ENCODE data around the gene BCR.
"Not testable (repeated sequence)": the region's sequence is repeated elsewhere in the genome, so short reads cannot be mapped to it uniquely, and the experiment has no call there.

Gene BCR

DNA sequence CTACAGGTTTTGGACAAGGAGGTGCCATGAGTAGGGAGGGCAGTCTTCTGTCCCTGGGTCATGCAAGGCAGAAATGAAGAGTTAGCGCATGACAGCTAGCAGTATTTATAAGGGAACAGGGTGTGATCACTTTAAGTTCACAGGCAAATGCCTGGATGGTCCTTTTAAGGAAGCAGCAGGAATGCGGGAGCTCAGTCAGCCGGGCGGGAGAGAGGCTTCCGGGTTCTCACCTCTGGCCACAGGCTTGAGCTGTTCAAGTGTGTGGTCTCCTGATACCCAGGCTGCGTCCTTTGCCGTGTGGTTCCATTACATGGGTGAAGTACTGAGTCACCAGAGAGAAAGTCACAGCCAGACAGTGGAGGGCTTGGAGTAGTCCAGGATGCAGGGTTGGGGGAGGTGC lies 105.4 kb downstream of the BCR start:
- FAIRE-seq (peak; percentile 65), DNase-seq (ENCODE audit: low spot score) (peak; percentile 83)

DNA sequence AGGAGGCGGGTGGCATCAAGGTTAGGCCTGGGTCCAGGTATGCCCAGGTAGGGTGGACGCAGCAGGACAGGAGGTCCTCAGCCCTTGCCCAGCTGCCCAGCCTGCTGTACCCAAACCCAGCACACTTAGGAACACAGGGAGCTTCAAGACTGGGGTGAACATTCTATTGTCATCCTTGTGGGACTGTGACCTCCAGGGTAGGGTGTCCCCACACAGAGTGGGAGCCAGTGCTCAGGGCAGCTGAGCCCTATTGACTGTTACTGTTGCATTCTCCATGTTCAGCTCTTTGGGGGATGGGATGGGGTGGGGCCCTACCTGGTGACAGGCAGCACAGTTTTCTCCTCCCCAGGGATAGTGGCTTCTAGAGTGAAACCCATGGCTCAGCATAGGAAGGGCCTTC lies 106.0 kb downstream of the BCR start:
- FAIRE-seq (no peak), DNase-seq (ENCODE audit: low spot score) (no peak)

DNA sequence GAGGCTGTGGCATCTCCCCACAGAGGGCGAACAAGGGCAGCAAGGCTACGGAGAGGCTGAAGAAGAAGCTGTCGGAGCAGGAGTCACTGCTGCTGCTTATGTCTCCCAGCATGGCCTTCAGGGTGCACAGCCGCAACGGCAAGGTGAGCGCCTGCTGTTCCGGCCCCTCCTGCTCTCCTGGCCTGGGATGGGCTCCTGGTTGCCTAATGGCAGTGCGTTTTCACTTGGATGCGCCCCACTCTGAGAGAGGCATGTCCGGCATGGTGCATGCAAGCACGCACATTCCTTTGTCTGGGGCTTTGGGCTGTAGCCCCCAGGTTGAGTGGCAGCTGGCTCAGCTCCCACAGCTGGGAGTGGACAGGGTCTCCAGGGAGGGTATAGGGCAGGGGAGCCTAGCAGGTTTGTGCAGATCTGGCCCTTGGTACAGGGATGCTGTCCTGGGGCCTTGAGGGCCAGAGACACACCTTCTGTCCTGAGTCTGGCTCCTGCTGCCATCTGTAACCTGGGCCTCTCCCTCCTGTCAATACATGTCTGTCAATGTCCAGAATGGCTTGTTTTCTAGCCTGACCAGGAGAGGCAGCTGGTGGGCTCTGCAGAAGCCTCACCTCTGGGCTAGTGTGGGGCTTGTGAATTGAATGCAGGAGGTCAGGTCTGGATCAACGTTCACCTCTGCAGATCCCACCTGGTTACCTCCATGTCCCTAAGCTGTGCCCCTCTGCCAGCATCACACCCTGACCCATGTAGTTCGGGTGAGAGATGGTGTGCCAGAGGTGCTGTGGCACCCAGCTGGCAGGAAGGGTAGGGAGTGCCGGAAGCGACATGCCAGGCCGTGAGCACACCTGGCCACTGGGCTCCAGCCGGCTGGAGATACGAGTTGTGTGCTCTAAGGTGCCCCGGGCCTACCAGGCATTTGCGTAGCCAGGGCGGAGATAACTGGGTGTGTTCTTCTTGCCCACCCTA lies 107.1 kb downstream of the BCR start:
- DNase-seq (ENCODE audit: low spot score) (no peak), FAIRE-seq (no peak)

DNA sequence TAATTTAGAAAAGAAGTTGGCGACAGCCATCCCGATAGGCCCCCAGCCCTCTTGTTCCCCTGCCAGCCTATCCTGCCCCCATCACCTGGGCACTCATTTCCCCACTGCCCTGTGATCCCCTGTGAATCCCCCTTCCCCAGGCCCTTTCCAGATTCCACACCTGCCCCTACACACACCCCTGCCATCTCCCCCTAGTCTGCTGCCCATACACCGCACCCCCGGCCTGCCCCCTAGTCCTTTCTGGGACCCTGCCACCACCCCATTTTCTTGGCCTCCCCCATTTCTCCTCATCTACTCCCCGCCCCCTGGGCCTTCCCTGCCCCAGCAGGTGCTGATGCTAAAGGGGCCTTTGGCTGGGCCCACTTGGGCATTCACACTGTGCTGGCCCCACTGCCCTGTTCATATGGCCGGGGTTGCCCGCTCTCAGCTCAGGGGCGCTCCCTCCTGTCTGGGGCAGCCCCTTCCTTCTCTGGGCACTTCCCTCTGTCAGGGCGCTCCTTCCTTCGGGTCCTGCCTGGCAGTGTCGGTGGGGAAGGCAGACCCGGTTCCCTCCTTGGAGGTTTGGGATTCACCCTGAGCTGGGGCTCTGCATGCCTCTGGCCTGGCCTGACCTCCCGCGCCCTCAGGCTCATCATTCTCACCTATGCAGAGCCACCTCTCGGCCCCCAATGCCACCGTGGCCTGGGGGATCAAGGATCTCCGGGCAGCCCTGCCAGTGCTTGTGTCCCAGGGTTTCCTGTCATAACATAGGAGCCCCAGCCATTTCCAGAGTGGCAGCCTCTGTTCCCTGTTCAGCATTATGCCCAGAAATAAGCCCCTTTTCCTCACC lies 108.2 kb downstream of the BCR start:
- no peak for FAIRE-seq
- no peak for DNase-seq (ENCODE audit: low spot score)

DNA sequence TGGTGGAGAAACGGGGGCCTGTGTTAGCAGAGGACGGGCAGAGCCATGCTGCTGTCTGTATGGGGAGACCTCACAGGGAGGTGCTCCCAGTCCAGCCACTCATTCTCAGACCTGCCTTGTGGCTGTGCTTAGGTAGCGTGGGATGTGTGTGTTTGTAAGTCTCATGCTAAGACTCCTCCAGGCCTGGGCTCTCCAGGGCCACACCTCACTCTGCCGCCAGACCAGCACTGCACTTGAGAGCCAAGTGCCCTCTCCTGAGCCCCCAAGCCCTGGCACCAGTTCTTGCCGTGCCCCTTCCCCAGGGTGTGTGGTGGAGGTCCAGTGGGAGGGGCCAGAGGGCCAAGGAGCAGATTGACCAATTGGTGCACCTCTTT lies 108.8 kb downstream of the BCR start:
- FAIRE-seq = peak; percentile 65
- no peak for DNase-seq (ENCODE audit: low spot score)

DNA sequence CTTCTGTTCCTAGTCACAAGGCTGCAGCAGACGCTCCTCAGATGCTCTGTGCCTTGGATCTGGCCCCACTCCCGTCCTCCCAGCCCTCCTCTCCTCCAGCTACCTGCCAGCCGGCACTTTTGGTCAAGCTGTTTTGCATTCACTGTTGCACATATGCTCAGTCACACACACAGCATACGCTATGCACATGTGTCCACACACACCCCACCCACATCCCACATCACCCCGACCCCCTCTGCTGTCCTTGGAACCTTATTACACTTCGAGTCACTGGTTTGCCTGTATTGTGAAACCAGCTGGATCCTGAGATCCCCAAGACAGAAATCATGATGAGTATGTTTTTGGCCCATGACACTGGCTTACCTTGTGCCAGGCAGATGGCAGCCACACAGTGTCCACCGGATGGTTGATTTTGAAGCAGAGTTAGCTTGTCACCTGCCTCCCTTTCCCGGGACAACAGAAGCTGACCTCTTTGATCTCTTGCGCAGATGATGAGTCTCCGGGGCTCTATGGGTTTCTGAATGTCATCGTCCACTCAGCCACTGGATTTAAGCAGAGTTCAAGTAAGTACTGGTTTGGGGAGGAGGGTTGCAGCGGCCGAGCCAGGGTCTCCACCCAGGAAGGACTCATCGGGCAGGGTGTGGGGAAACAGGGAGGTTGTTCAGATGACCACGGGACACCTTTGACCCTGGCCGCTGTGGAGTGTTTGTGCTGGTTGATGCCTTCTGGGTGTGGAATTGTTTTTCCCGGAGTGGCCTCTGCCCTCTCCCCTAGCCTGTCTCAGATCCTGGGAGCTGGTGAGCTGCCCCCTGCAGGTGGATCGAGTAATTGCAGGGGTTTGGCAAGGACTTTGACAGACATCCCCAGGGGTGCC lies 109.8 kb downstream of the BCR start:
- peak; percentile 90 for FAIRE-seq
- DNase-seq (ENCODE audit: low spot score) = peak; percentile 79

DNA sequence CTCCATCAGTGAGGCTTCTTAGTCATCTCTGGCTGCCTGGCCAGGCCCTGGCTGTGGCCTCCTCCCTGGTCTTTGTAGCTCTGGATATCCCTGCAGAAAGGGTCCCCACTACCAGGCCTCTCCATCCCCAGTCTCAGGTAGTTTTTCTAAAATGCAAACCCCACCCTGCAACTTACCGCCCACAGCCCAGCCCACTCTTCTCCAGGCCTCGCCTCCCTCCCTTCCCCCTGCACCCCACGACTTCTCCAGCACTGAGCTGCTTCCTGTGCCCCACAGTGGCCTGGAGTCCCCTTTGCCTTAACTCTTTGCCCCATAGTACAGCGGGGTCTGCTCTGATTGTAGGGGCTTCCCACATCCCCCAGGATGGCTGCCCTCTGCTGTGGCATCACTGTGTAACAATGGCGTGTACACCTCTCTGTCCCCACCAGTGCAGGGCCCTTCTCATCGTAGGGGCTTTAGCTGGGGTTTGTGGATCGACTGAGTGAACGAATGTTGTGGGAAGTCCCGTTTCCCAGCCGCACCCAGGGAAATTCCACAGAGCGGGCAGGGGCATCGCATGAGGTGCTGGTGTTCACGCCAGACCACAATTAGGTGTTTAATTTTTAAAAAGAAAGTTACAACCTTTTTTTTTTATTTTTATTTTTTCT lies 111.6 kb downstream of the BCR start:
- FAIRE-seq (no peak), DNase-seq (ENCODE audit: low spot score) (no peak)

DNA sequence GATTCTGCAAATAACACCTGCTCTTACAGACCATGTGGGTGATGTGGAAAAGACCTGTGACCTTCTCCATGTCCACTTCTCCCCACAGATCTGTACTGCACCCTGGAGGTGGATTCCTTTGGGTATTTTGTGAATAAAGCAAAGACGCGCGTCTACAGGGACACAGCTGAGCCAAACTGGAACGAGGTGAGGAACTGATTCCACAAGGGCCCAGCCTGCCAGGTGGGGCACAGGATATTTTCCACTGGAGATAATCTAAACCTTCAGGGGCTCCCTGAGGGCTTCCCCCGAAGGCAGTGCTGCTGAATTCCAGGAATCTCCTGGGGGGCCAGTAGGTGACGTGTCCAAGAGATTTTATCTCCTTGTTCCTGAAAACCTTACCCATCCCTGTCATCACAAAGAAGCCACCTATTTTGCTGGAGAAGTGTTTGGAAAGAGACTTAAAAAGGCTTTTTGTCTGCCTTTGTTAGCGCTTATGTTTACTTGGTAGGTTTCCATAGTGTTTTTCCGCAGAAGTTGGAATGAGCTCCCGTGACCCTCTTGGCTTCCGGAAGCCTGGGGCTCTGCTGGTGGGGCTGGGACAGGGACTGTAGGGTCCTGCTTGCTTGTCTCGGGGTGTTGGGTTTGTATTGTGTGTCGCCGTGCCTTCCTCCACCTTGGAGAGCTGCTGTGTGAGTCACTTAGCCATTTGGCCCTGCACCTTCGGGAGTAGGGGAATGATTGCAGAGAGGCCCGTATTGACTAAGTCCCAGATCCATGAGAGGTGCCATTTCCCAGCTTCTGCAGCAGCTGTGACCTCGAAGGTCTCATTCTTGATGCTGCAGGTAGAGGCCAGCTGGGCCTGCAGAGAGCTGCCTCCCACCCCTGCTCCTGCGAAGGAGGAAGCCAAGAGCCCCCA lies 112.4 kb downstream of the BCR start:
- FAIRE-seq = no peak

DNA sequence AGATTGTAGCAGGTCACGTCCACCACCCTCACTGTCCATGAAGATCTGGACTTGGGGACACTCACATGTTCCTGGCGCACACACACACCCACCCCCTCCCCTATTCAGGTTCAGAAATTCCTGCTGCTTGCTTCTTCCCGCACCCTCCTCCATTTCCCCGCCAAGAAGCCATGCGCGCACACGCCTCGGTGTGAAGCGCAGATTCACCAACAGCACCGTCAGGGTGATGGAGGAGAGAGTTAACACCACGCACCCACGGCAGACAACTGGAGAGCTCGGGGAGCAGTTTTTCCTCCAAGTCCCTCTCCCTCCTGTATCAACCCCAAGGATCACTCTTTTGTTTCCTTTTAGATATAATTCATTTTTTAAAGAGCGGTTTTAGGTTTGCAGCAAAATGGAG lies 113.4 kb downstream of the BCR start:
- FAIRE-seq (no peak), DNase-seq (ENCODE audit: low spot score) (no peak)

More for the DNA sequence above, 112.4 kb downstream of the BCR start:
- DNase-seq (ENCODE audit: low spot score) = no peak

DNA sequence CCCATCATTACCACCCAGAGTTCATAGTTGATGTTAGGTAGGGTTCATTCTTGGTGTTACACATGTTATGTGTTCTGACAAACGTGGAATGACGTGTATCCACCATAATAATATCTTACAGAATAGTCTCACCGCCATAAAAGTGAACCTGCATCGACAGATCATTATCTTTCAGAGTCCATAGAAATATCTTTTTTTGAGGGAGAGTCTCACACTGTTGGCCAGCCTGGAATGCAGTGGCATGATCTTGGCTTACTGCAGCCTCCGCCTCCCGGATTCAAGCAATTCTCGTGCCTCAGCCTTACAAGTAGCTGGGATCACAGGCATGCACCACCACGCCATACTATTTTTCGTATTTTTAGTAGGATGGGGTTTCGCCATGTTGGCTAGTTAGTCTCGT lies 113.9 kb downstream of the BCR start:
- no peak for FAIRE-seq
- no peak for DNase-seq (ENCODE audit: low spot score)

DNA sequence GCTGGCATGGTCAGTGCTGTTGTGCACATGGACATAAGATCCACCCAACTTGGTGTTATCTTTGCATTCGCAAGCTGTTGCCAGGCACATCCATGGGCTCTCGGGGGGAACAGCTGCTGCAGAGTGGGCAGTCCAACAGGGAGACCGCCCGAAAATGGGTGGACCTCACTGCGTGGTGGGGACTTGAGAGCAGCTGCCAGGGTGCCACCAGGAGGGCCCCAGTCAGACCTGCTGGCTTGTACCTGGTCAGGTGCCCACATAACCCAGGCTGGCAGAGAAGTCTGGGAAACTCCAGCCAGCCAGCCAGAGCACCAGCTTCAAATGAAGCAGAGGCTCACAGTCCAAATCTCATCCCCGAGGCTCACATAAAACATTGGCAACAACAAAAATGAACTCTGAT lies 120.2 kb downstream of the BCR start:
- no peak for FAIRE-seq
- no peak for DNase-seq (ENCODE audit: low spot score)

DNA sequence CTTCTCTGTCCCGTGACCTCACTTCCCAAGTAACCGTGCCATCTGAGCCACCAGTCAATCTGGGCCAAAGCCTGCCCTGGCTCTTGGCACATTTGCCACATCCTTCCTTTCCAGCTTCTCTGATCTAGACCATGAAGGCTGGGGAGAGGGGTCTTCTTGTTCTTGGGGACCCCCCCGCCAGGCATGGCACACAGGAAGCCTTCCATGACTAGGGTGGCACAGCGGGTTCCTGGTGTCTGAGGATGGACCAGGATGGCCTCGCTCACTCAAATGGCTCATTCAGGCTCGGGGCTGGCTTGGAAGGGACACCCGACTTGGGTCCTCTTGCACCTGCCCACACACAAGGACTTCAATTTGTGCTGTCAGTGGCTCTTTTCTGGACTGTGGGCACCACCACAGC lies 121.3 kb downstream of the BCR start:
- DNase-seq (ENCODE audit: low spot score) (no peak), FAIRE-seq (peak; percentile 62)

DNA sequence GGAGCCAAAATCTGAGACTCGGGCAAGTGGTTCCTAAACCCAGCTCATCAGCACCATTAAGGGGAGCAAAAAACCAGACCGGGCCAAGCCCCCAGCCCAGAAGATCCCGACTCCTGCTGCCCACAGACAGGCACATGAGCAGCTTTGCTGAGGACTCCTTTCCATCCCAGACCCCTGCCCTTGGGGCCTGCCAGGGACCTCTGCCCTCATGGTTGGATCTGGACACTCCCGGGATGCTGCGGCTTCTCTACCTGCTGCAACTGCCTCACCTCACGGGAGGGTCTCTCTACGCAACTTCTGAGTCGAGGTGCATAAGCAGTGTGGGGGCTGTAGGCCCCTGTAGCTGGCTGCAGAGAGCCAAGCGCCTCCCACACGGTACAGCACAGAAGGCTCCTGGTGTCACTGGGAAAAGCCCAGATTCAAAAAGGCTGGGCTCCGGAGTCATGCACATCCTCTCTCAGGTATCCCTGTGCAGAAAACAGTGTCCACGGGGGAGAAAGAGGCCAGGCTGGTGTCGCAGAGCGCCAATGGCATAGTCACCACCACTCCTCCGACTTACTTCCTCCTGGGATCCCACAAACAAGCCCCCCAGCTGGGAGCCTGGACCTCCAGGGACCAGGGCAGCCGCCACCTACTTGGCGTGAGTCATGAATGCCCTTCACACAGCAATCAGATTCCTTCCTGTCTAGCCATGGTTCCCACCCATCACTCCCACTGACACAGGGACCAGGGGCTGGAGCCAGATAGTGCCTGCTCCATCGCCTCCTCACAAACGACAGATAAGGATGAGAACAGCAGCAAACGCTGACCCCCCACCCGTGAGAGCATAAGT lies 122.1 kb downstream of the BCR start:
- no peak for DNase-seq (ENCODE audit: low spot score)
- peak; percentile 89 for FAIRE-seq

DNA sequence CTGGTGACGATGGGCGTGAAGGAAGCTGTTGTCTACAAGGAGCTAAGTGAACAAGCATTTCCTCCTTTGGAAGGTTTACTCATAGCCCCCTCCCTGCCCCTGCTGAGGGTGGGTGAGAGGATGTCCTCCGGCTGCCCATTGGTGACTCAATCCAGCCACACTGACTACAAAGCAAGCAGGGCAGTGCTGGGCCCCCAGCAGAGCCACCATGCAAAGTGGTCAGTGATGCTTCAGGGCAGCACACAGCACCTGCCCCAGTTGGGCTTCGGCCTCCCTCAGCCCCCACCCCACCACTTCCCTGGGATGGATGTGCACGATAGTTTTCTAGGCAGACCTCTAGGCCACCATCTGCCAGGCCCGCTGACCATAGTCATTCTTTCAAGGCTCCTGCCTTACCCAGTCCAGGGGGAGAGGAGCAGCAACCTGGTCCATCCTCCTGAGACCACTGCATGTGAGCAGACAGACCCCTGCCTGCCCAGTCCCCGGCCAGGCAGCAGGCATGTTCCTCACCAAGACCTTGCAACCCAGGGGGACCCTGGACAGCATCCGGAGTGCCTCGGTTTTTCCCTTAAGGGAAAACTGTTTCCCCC lies 125.1 kb downstream of the BCR start:
- DNase-seq (ENCODE audit: low spot score) (no peak), FAIRE-seq (no peak)

DNA sequence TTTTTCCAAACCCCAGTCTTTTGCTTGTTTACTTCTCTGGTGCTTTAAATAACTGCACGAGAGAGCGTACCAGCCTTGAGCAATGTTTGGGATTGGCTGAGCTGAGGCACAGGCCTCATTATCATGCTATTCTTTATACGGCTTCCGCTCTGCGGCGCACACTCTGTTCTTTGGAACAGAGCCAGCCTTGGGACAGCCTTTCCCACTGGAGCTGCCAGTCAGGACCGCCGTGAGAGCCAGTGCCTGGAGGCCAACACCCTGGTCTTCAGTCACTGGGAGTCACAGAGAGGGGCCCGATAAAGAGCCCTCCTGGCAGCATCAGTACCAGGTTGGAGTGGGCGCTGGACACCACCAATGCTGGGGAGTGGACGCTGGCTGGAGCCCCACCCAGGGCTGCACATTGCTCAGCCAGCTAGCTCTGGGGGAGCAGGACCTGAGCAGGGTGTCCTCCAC lies 125.6 kb downstream of the BCR start:
- FAIRE-seq (no peak), DNase-seq (ENCODE audit: low spot score) (no peak)

DNA sequence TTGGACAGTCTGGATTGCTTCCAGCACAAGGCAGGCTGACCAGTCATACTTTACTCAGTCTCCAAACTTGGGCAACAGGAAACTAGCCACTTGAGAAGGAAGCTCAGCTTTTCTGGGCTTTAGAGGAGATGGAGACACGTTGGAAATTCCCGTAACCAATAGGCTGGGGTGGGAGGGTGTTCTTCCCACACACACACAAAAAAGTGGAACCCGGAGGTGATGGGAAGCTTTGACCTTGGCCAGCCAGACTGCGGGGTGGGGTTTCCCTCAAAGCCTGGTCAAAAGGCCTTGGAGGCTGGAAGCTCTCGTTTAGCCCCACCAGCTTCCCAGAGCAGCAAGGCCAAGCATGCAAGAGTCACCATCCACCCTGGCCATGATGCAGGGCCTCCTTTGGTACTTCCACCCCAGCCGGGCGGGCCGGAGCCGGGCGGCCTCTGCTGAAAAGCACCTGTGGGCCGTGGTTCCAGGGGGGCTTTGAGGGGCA lies 126.2 kb downstream of the BCR start:
- FAIRE-seq (peak; percentile 13), DNase-seq (ENCODE audit: low spot score) (no peak)

DNA sequence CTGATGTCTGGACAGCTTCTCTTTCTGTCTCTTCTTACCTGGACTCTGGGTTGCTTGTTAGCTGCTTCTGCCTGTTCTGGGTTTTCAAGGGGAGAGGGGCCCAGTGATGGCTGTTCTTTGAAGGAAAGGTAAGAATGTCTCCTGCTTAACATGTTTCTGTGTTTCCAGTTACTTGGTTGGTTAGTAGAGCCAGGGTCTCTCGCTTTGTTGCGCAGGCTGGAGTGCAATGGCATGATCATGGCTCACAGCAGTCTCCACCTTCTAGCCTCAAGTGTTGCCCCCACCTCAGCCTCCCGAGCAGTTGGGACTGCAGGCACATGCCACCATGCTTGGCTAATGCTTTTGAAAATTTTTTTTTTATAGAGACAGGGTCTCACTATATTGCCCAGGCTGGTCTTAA lies 126.6 kb downstream of the BCR start:
- DNase-seq (ENCODE audit: low spot score) (no peak), FAIRE-seq (no peak)

DNA sequence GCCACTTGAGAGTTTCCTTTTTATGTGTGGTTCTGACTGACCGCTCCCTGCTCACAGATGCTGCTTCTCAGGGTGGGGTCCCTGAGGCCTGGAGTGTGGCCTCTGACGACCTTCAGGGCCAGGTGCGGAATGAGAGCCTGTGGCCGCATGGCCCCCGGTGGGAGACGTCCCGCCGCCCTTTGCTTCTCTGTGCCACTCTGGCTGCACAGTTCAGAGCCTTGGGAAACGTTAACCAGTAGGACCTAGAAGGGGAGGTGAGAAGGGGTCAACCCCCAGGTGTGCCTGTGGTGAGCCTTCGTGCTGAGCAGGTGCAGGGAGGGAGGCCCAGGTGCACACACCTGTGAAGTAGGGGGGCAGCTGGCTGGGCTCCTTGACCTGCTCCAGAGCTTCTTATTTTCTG lies 127.2 kb downstream of the BCR start:
- DNase-seq (ENCODE audit: low spot score); FAIRE-seq: not testable (repeated sequence)

Data from urothelium cell line (cell line).